Sigmoid colon (tissue), 7 donors: Measurements from ENCODE around the gene PADI6. TPM values are rescaled to one million over a fixed set of nuclear protein-coding genes. Genes with fewer than 3 reads are reported as not detected.
A peak's percentile ranks its signal among the peaks of the same experiment; 100 is the strongest.

ENCODE experiments used
- DNase-seq: peaks from one replicate; pipeline ENCODE4 v3.0.0-alpha.2; 2019
- H3K27ac ChIP-seq, 4 donors: fragments of 200-600 bp; sonication (generic); one replicate each; pipeline ENCODE4 v1.5.1; 2016 to 2019; ENCODE audit warnings: mild to moderate bottlenecking in 1 of 4
- H3K27me3 ChIP-seq, 3 donors: fragments of 200-600 bp; sonication (generic); one replicate each; pipeline ENCODE4 v1.5.1; 2019; ENCODE audit warnings: mild to moderate bottlenecking in 1 of 3
- H3K36me3 ChIP-seq, 4 donors: fragments of 200-600 bp; sonication (generic); one replicate each; pipeline ENCODE4 v1.5.1; 2016 to 2019
- H3K4me1 ChIP-seq, 4 donors: fragments of 200-600 bp; sonication (generic); one replicate each; pipeline ENCODE4 v1.5.1; 2017 to 2019
- H3K4me3 ChIP-seq, 4 donors: fragments of 200-600 bp; sonication (generic); one replicate each; pipeline ENCODE4 v1.5.1; 2017 to 2019; ENCODE audit warnings: mild to moderate bottlenecking in 2 of 4, moderate library complexity in 1 of 4
- H3K9me3 ChIP-seq, 4 donors: fragments of 200-600 bp in 3 of 4; sonication (generic) in 3 of 4; one replicate each; pipeline versions ENCODE4 v1.5.1 to v1.6.1; 2013 to 2019
- CTCF ChIP-seq, 4 experiments: fragments of 450-650 bp in 3 of 4; fragments of 200-600 bp in 1 of 4; IDR thresholded peaks; one replicate each; pipeline ENCODE4 v1.5.1; 2016 to 2019; ENCODE audit warnings: antibody characterized with exemption in 4 of 4, mild to moderate bottlenecking in 3 of 4, moderate library complexity in 2 of 4
- EP300 ChIP-seq, 4 donors: sonication (generic); formaldehyde crosslinking; IDR thresholded peaks; one replicate each; pipeline ENCODE4 v1.6.1; 2017; ENCODE audit warnings: antibody characterized with exemption in 4 of 4
- POLR2A ChIP-seq, 2 donors: fragments of 450-650 bp; IDR thresholded peaks; one replicate each; pipeline ENCODE4 v1.6.1; 2016; ENCODE audit warnings: antibody characterized with exemption in 2 of 2, mild to moderate bottlenecking in 2 of 2, moderate library complexity in 2 of 2
- POLR2AphosphoS5 ChIP-seq, 4 donors: sonication (generic); formaldehyde crosslinking; IDR thresholded peaks; one replicate each; pipeline ENCODE4 v1.6.1; 2017; ENCODE audit warnings: antibody characterized with exemption in 4 of 4
- WGBS, 2 donors: extraction: QIAGEN DNeasy Blood & Tissue Kit; methylation state at CpG; one replicate each; pipeline ENCODE4 v1.1.7; 2013; 5-methylcytosine and 5-hydroxymethylcytosine counted together
- intact Hi-C: fragments of 100-400 bp; cut with DNase I; formaldehyde crosslinking; loops from one replicate; pipeline ENCODE4 v1.15.1; 2023
- polyA plus RNA-seq, 3 donors: library from polyadenylated mRNA; stranded (reverse); fragments of 200-250 nt; gene quantifications; one replicate each; pipeline ENCODE4 v1.2.3, GENCODE V29; 2013
- total RNA-seq, 4 donors: library from RNA; depleted of rRNA; stranded (reverse); fragments of >200 nt; gene quantifications; one replicate each; pipeline ENCODE4 v1.1.0, GENCODE V29; 2016
- donor health status: healthy with polysubstance abuse.
- donor health status: Bipolar disorder and iron deficiency.
- donor health status: healthy.

The PADI6 gene
- total RNA-seq, result not detected
- polyA plus RNA-seq, result not detected

GRCh38 chr1:17371896-17372295 lies at the start of gene PADI6:
Gene PADI6, plus strand, starts transcription at chr1:17372196. Its CDS starts 50 bp downstream, at chr1:17372246.
- no peaks in the 10 kb centered on the region for H3K36me3 ChIP-seq
- H3K27me3 ChIP-seq, result peaks cover 0 to 7% (median 0%) of the 10 kb centered on the region in 3 donors
- no peak within 1 kb of the TSS for H3K27ac ChIP-seq
- H3K4me3 ChIP-seq, result no peak within 1 kb of the TSS
- DNase-seq, result no peak
- no peaks in the 10 kb centered on the region for H3K4me1 ChIP-seq
- intact Hi-C loops, result no loop called here
- 57 to 60% methylated on average over 7 of the region's 7 CpGs for WGBS, 2 donors
- TF ChIP-seq EP300 (IDR thresholded peaks at IDR 0.05) (no peak), POLR2AphosphoS5 (IDR thresholded peaks at IDR 0.05) (no peak)
- H3K9me3 ChIP-seq, result no peaks in the 10 kb centered on the region

- no peak overlapping the region for H3K27ac ChIP-seq
- H3K4me1 ChIP-seq, result no peaks in the 10 kb centered on the region
- no peaks in the 10 kb centered on the region for H3K9me3 ChIP-seq
- no peak for DNase-seq
- peaks cover 0 to 10% (median 0%) of the 10 kb centered on the region in 3 donors for H3K27me3 ChIP-seq
- TF ChIP-seq POLR2AphosphoS5 (IDR thresholded peaks at IDR 0.05) (no peak), EP300 (IDR thresholded peaks at IDR 0.05) (no peak), POLR2A (IDR thresholded peaks at IDR 0.05) (no peak)
- H3K4me3 ChIP-seq, result no peak overlapping the region
- H3K36me3 ChIP-seq, result no peaks in the 10 kb centered on the region
- WGBS, 2 donors, result 74% methylated on average over 5 of the region's 5 CpGs
- intact Hi-C loops, result no loop called here
Observed at GRCh38 chr1:17328855-17329254, 43.1 kb upstream of the PADI6 start.

- Histone ChIP-seq H3K27ac (no peak overlapping the region), H3K9me3 (no peaks in the 10 kb centered on the region), H3K27me3 (peaks cover 0 to 10% (median 0%) of the 10 kb centered on the region in 3 donors), H3K4me1 (no peaks in the 10 kb centered on the region), H3K36me3 (no peaks in the 10 kb centered on the region), H3K4me3 (no peak overlapping the region)
- WGBS, 2 donors, result 76 to 86% methylated on average over 4 of the region's 4 CpGs
- TF ChIP-seq POLR2A (IDR thresholded peaks at IDR 0.05), result no peak
- TF ChIP-seq EP300 (IDR thresholded peaks at IDR 0.05), result no peak
- no peak for TF ChIP-seq CTCF (IDR thresholded peaks at IDR 0.05)
- no peak for TF ChIP-seq POLR2AphosphoS5 (IDR thresholded peaks at IDR 0.05)
- intact Hi-C loops, result loop anchor here (10.0 kb wide), 1 partner anchor 205 kb away; no protein-coding TSS in a partner anchor
- no peak for DNase-seq
Observed at GRCh38 chr1:17329610-17330009, 42.4 kb upstream of the PADI6 start.

- WGBS, 2 donors, result 73 to 75% methylated on average over 7 of the region's 7 CpGs
- DNase-seq, result no peak
- intact Hi-C loops, result loop anchor here (10.0 kb wide), 1 partner anchor 206 kb away; no protein-coding TSS in a partner anchor
Observed at GRCh38 chr1:17330856-17331255, 41.1 kb upstream of the PADI6 start.

GRCh38 chr1:17333081-17333480 lies 38.9 kb upstream of the PADI6 start:
- peak; percentile 46 for DNase-seq
- TF ChIP-seq EP300 (IDR thresholded peaks at IDR 0.05), result no peak
- TF ChIP-seq CTCF (IDR thresholded peaks at IDR 0.05), result no peak
- TF ChIP-seq POLR2A (IDR thresholded peaks at IDR 0.05), result no peak
- no peak for TF ChIP-seq POLR2AphosphoS5 (IDR thresholded peaks at IDR 0.05)
- Histone ChIP-seq H3K4me3 (no peak overlapping the region), H3K27ac (no peak overlapping the region), H3K9me3 (no peaks in the 10 kb centered on the region), H3K4me1 (no peaks in the 10 kb centered on the region), H3K36me3 (no peaks in the 10 kb centered on the region), H3K27me3 (peaks cover 0 to 25% (median 0%) of the 10 kb centered on the region in 3 donors)
- intact Hi-C loops, result loop anchor here (10.0 kb wide), 1 partner anchor 208 kb away; no protein-coding TSS in a partner anchor
- WGBS, 2 donors, result 89 to 90% methylated on average over 8 of the region's 8 CpGs

More at GRCh38 chr1:17330856-17331255, 41.1 kb upstream of the PADI6 start:
- TF ChIP-seq POLR2AphosphoS5 (IDR thresholded peaks at IDR 0.05) (no peak), EP300 (IDR thresholded peaks at IDR 0.05) (no peak), POLR2A (IDR thresholded peaks at IDR 0.05) (no peak), CTCF (IDR thresholded peaks at IDR 0.05) (no peak)
- H3K27ac ChIP-seq, result no peak overlapping the region
- no peak overlapping the region for H3K4me3 ChIP-seq
- no peaks in the 10 kb centered on the region for H3K9me3 ChIP-seq
- peaks cover 0 to 18% (median 0%) of the 10 kb centered on the region in 3 donors for H3K27me3 ChIP-seq
- H3K4me1 ChIP-seq, result no peaks in the 10 kb centered on the region
- H3K36me3 ChIP-seq, result no peaks in the 10 kb centered on the region
